GM21786 (cell line): ENCODE measurements around the gene CCSER1.
A peak's percentile ranks its signal among the peaks of the same experiment; 100 is the strongest.

ENCODE experiments used
- ATAC-seq: cut with Tn5 transposase; IDR thresholded peaks from one replicate; pipeline ENCODE4 v1.9.1; 2021; ENCODE audit not compliant: unreplicated experiment

CCSER1 gene

DNA sequence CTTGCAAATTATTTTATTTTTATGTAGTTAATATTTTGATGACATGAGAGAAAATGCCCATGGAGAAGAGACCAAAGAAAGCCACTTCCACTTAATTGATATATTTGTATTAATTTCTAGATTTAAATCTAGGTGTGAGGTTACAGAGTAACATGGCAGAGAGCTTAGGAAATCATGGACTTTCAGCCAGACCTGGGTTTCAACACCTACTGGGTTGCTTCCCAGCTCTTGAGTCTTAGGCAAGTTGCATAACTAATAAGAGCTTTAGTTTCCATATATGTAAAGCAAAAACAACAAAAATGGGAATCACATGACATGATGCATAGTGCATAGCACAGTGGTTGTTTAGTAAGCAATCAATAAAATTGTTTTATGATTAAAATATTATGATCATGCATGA is 413.3 kb downstream of the CCSER1 start:
- no peak for ATAC-seq

DNA sequence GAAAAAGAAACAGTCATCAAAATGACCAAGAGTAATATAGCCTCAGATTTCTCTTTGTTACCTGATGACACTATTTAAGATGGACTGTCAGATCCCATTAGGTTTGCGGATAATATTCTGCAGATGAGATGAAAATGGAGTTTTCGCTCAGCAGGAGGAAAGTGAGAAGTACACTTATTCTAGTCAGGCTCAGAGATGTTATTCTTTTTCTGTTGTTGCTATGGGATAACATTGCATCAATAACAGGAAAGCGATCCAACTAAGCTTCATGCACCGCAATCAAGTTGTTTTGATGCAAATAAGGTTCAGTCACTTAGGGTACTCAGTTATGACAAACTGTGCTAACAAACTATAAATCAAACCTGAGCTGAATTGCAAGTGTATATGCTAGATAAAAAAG is 415.0 kb downstream of the CCSER1 start:
- ATAC-seq, result no peak

DNA sequence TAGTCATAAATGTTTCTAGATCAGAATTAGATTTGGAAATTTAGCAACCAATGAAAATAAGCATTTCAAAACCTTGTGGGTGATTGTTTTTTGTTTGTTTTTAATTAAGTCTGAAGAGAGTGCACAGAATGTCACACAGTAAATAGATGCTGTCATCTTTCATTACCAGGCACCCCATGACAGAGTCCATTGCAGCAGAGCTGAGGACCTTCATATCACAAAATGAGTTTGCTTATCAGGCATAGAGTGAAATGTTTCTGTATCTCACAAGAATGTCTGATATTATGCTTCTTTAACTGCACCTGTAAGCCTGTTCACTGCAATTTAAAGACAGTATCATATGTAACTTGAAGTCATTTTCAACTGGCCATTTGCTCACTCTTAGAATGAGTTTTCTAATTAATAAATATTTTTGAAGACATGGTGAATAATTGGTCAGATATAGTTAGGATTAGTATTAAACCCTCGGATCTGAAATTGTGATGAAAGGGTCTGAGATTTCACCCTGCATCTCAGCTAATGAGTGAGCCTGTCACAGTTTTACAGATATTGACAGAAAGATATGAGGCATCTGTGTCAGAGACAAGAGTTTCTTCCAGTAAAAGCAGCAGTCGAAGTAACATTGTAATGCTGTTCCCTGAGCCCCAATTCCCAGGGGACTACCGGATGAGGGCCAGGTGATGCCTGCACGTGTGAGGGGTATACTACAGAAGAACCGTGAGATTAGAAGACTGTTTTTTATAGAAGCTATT is 416.4 kb downstream of the CCSER1 start:
- no peak for ATAC-seq

DNA sequence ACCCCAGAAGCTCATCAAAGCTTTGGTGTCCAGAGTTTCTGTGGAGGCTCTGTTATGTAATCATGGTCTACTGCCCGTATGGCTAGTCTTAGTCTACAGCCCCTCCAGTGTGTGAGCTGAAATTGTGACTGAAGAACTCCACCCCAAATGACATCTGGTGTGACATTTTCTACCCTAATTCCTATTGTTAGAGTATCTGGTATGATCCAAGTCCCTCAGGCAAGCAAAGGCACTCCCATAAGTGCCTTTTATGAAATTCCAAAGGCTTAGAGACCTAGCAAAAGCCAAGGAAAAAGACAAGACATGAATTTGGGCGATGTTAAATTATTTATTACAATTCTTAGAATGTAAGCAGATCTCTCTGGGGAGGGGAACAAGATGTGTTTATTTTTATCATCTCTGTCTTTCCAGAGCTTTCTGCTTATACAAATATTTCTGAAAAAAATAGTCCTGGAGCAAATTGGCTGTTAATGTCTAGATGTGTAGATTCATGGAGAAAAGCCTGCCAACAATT is 417.4 kb downstream of the CCSER1 start:
- no peak for ATAC-seq

- no peak for ATAC-seq
These were observed 418.2 kb downstream of the CCSER1 start for GRCh38 chr4:90545380-90545779.

GRCh38 chr4:90546114-90546513 is 418.9 kb downstream of the CCSER1 start:
- ATAC-seq, result peak; percentile 40

DNA sequence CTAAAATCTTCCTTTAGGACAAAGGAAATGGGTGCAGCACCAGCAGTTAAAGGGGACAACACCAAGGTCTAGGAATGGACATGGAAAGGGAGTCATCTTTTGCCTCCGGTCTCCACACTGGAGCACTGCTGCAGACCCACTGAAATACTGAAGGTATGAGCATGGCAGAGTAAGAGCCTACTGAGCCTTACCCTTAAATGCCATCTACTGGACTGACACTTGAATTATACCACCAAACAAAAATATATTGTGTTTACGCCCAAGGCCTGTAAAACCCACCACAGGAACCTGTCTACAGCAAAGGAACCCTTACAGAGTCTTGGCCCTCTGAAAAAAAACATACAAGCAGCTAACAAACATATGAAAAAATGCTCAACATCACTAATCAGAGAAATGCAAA is 443.4 kb downstream of the CCSER1 start:
- ATAC-seq, result no peak

DNA sequence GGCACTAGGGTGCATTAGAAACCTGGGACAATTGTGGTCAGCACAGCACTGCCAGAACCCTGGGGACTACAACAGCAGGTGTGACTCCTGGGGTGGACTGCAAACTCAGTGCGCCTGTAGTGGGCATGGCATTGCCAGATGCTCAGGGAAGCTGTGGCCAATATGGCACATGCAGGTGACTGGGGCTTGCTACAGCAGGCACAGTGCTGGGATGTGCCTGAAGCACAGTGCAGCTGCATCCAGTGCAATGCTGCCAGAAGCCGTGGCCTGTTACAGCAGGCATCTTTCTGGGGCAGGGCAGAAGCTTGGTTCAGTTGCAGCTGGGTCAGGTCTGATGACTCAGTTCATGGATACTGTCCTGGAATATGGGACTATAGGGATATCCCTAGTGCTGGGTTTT is 445.8 kb downstream of the CCSER1 start:
- no peak for ATAC-seq

DNA sequence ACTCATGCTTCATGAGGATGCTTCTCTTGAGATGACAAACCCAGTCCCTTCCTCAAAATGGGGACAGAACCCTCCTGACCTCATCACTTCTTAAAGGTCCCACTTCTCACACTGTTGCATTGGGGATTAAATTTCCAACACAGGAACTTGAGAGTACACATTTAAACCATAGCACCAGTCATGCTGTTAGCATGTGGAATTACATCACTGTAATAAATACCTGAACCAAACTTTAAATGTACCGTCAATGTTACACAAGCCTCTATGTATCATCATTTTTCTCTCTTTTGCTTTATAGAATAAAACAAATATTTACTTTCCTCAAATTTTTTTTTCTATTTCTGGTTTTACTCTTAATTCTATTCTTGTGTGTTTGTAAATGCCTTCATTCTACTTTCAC is 448.2 kb downstream of the CCSER1 start:
- ATAC-seq, result no peak

GRCh38 chr4:90580326-90580725 is 453.1 kb downstream of the CCSER1 start:
- no peak for ATAC-seq

DNA sequence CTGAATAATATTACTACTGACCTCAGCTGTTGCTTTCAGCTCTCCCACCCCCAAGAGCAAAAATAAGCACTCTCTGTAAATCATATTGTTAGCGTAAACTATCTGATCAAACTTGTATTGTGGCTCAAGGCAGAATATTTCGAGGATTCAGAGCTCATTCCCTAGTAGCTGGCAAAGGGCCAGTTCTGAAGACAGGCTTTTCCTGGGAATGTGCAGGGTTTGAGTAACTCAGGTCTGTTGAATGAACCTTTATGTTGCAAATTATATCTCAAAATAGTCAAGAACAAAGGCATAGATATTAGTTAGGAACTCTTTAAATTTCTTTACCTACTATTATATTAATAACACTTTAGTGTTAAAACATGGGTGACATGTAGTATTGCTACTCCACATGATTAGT is 454.9 kb downstream of the CCSER1 start:
- no peak for ATAC-seq

- ATAC-seq, result no peak
These were observed 456.9 kb downstream of the CCSER1 start for GRCh38 chr4:90584051-90584450.

- no peak for ATAC-seq
These were observed 458.8 kb downstream of the CCSER1 start for GRCh38 chr4:90585961-90586360.

- no peak for ATAC-seq
These were observed 459.6 kb downstream of the CCSER1 start for GRCh38 chr4:90586799-90587198.

DNA sequence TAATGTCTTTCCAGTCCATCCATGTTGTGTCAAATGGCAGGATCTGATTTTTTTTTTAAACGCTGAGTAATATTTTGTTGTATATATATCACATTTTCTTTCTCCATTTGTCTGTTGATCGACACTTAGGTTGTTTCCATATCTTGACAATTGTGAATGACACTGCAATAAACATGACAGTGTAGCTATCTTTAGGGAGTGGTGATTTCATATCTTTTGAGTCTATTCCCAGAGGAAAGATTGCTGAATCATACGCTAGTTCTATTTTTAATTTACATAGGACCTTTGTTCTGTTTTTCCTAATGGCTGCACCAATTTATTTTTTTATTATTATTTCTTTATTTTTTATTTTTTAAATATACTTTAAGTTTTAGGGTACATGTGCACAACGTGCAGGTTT is 470.7 kb downstream of the CCSER1 start:
- ATAC-seq, result no peak

DNA sequence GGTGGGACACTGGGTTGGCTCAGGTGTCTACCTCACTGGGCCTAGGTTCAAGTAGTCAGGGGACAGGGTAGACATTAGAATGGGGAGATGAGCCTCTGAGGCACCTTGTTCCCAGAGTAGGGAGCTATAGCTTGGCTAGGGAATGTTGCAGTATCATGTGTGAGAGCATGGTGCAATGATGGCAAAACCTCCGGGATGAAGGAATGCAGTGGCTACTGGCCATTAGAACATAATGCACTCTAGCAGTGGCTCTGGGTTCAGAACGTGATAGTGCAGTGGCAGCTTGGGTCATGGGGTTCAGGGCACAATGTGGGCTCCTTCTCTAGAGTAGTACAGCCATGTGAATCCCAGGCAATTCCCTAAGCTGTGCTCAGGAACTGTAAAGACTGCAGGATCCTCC is 471.5 kb downstream of the CCSER1 start:
- ATAC-seq, result no peak

GRCh38 chr4:90602726-90603125 is 475.5 kb downstream of the CCSER1 start:
- ATAC-seq, result no peak

GRCh38 chr4:90603540-90603939 is 476.3 kb downstream of the CCSER1 start:
- ATAC-seq, result no peak

- no peak for ATAC-seq
These were observed 479.6 kb downstream of the CCSER1 start for GRCh38 chr4:90606781-90607180.

DNA sequence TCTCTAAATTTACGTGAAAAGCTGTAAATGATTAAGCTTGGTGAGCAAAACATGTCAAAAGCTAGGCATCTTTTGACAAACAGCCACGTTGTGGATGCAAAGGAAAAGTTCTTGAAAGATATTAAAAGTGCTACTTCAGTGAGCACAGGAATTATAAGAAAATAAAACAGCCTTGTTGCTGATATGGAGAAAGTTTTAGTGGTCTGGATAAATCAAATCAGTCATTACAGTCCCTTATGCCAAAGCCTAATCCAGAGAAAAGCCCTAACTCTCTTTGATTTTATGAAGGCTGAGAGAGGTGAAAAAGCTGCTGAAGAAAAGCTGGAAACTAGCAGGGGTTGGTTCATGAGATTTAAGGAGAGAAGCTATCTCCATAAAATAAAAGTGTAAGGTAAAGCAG is 487.2 kb downstream of the CCSER1 start:
- ATAC-seq, result no peak

DNA sequence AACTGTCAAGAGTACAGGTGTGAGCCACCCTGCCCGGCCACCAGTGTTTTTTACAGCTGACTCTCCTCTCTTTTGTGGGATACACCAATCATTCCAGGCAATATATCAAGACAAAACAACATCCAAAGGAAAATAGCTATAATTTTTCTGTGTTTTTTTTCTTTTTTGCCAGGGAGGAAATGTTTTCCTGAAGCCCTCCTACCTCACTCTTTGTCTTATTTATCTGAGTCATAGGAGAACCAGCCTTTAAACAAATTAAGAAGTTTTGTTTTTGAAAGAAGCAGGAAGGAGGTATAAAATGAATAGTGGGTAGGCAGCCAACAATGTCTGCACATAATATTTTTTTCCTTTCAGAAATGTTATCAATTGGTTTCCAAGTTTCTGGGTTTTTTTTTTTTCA is 493.9 kb downstream of the CCSER1 start:
- no peak for ATAC-seq

GRCh38 chr4:90624781-90625180 is 497.6 kb downstream of the CCSER1 start:
- ATAC-seq, result no peak
